Suprapubic skin (tissue), 3 donors: ENCODE data around the gene IGSF9.

ENCODE experiments used
- CTCF ChIP-seq, 2 donors: fragments of 200-600 bp in 1 of 2; fragments of 450-650 bp in 1 of 2; sonication (generic) in 1 of 2; IDR thresholded peaks; one replicate each; pipeline ENCODE4 v1.5.1; 2016 to 2019; ENCODE audit warnings: antibody characterized with exemption in 2 of 2, mild to moderate bottlenecking in 1 of 2, moderate library complexity in 1 of 2
- POLR2AphosphoS5 ChIP-seq, 3 donors: sonication (generic); formaldehyde crosslinking; IDR thresholded peaks; one replicate each; pipeline ENCODE4 v1.6.1; 2017; ENCODE audit warnings: antibody characterized with exemption in 3 of 3

DNA sequence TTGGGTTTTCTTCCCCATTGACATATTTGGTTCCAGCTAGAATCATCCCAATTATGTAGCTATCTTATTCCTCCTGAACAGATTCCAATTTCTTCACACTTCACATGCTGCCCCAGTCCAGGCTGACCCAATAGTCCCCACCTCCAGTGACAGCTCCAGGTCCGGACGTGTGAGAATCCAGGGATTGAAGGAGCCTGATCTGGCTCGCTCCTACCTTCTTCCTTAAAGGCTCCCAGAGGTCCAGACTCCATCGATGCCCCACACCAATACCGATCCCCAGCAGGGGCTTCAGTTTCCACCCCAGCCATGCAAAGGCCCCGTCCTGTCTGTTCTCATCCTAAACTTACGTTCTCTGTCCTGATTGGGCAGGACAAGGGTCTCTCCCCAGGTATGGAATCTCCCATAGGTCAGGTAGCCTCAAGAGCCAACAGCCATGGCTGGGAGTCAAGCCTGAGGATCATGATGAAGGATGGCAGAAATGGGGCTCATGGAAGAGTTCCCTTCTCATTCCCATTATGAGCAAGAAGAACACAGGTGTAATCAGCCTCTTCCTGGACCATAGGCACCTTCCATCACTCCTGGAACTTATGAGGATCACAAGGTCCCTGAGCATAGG, 29.0 kb upstream of the IGSF9 start:
- TF ChIP-seq POLR2AphosphoS5 (IDR thresholded peaks at IDR 0.05) (no peak), CTCF (IDR thresholded peaks at IDR 0.05) (no peak)
